Panc1 (cell line): ENCODE data around the gene CFAP100.

ENCODE experiments used
- SIN3A ChIP-seq: IDR thresholded peaks from 2 replicates; pipeline ENCODE4 v1.6.1; 2012; ENCODE audit warnings: low read depth, mild to moderate bottlenecking, low read length, moderate library complexity, borderline replicate concordance; ENCODE audit not compliant: insufficient read depth
- TF ChIP-seq, protein P1 (sequence below): fragments of 450-650 bp; IDR thresholded peaks from 2 replicates; pipeline ENCODE4 v1.5.1; 2017; ENCODE audit warnings: mild to moderate bottlenecking

- TF ChIP-seq, protein P1, sequence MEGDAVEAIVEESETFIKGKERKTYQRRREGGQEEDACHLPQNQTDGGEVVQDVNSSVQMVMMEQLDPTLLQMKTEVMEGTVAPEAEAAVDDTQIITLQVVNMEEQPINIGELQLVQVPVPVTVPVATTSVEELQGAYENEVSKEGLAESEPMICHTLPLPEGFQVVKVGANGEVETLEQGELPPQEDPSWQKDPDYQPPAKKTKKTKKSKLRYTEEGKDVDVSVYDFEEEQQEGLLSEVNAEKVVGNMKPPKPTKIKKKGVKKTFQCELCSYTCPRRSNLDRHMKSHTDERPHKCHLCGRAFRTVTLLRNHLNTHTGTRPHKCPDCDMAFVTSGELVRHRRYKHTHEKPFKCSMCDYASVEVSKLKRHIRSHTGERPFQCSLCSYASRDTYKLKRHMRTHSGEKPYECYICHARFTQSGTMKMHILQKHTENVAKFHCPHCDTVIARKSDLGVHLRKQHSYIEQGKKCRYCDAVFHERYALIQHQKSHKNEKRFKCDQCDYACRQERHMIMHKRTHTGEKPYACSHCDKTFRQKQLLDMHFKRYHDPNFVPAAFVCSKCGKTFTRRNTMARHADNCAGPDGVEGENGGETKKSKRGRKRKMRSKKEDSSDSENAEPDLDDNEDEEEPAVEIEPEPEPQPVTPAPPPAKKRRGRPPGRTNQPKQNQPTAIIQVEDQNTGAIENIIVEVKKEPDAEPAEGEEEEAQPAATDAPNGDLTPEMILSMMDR: no peak
- TF ChIP-seq SIN3A: no peak
Observed at GRCh38 chr3:126464997-126465396, 70.3 kb downstream of the CFAP100 start.
